GM23338 (cell line): ENCODE data around the gene TMEM38A.

Source experiments
- CTCF ChIP-seq, 2 experiments: fragments of 200-600 bp in 1 of 2; sonication (generic) in 1 of 2; conservative IDR thresholded peaks; 2 replicates each; pipeline versions ENCODE4 v1.5.1 to v1.6.1; 2016 to 2017; ENCODE audit warnings: antibody characterized with exemption in 2 of 2, low read depth in 2 of 2, mild to moderate bottlenecking in 2 of 2, moderate library complexity in 1 of 2
- EZH2 ChIP-seq: fragments of 200-600 bp; sonication (generic); IDR thresholded peaks from one replicate; pipeline ENCODE4 v1.8.0; 2017; ENCODE audit warnings: antibody characterized with exemption, mild to moderate bottlenecking, low read depth; ENCODE audit not compliant: unreplicated experiment
- EZH2phosphoT487 ChIP-seq: fragments of 200-600 bp; sonication (generic); IDR thresholded peaks from one replicate; pipeline ENCODE4 v1.8.1; 2018; ENCODE audit warnings: antibody characterized with exemption; ENCODE audit not compliant: unreplicated experiment
- JUNB ChIP-seq: IDR thresholded peaks from one replicate; pipeline ENCODE4 v1.6.1; 2016; ENCODE audit warnings: antibody characterized with exemption; ENCODE audit not compliant: unreplicated experiment
- POLR2AphosphoS5 ChIP-seq: IDR thresholded peaks from 2 replicates; pipeline ENCODE4 v1.6.1; 2016; ENCODE audit warnings: antibody characterized with exemption, low read depth
- STAT1 ChIP-seq: IDR thresholded peaks from one replicate; pipeline ENCODE4 v1.6.1; 2016; ENCODE audit warnings: antibody characterized with exemption; ENCODE audit not compliant: unreplicated experiment

DNA sequence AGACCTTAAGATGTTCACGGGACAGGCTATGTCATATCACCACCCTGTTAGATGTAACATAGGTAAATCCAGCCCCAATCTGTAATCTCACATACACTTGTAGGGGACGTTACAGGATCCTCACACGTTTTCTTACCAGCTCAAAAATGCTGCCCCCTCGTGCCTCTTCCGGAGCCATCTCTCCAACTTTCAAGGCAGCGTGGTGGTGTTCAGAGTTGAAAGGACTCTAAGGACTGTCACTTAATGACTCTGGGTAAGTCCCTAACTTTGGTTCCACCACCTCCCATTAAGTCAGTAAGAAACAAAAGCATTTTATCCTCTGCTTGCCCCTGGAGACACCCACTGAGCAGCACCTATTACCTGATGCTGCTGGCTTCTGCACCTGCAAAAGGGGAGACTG lies 37.4 kb upstream of the TMEM38A start:
- no peak for TF ChIP-seq CTCF (conservative IDR thresholded peaks at IDR 0.05; ENCODE audit: low read depth in 2 of 2)
- TF ChIP-seq POLR2AphosphoS5 = no peak
- no peak for TF ChIP-seq JUNB
- TF ChIP-seq EZH2phosphoT487 = no peak
- TF ChIP-seq EZH2 = no peak
- no peak for TF ChIP-seq STAT1
